HEK293 (cell line): ENCODE data around the gene SIN3A.
A peak's percentile ranks its signal among the peaks of the same experiment; 100 is the strongest.

Experiments
- HOXA7 ChIP-seq: sonication (generic); formaldehyde crosslinking; IDR thresholded peaks from 2 replicates; pipeline ENCODE4 v1.8.1; 2022; ENCODE audit warnings: missing genetic modification reagents, borderline replicate concordance
- SALL2 ChIP-seq: fragments of 450-650 bp; formaldehyde crosslinking; IDR thresholded peaks from 2 replicates; pipeline ENCODE4 v1.5.0; 2017; ENCODE audit warnings: missing biosample characterization, mild to moderate bottlenecking, missing genetic modification characterization, borderline replicate concordance
- TCF7L2 ChIP-seq: IDR thresholded peaks from 2 replicates; pipeline ENCODE4 v1.6.1; 2011; ENCODE audit warnings: low read depth, mild to moderate bottlenecking, inconsistent platforms, low read length, moderate library complexity, borderline replicate concordance
- ZBTB20 ChIP-seq: fragments of 450-650 bp; formaldehyde crosslinking; IDR thresholded peaks from 2 replicates; pipeline ENCODE4 v1.5.1; 2016; ENCODE audit warnings: missing biosample characterization, missing genetic modification characterization
- ZFHX2 ChIP-seq: fragments of 450-650 bp; formaldehyde crosslinking; conservative IDR thresholded peaks from 2 replicates; pipeline ENCODE4 v1.5.1; 2016; ENCODE audit warnings: missing biosample characterization, missing genetic modification characterization
- ZNF10 ChIP-seq: fragments of 450-650 bp; formaldehyde crosslinking; IDR thresholded peaks from 2 replicates; pipeline ENCODE4 v1.5.1; 2017; ENCODE audit warnings: missing biosample characterization, missing genetic modification characterization
- ZNF133 ChIP-seq: fragments of 450-650 bp; formaldehyde crosslinking; IDR thresholded peaks from 2 replicates; pipeline ENCODE4 v1.5.1; 2016; ENCODE audit warnings: missing biosample characterization, missing genetic modification characterization
- ZNF184 ChIP-seq: fragments of 450-650 bp; IDR thresholded peaks from 2 replicates; pipeline ENCODE4 v1.5.1; 2018; ENCODE audit warnings: missing biosample characterization, mild to moderate bottlenecking, missing genetic modification characterization
- ZNF19 ChIP-seq: fragments of 450-650 bp; formaldehyde crosslinking; IDR thresholded peaks from 2 replicates; pipeline ENCODE4; 2016; ENCODE audit warnings: missing biosample characterization, missing genetic modification characterization, low read depth
- ZNF214 ChIP-seq: fragments of 450-650 bp; formaldehyde crosslinking; IDR thresholded peaks from 2 replicates; pipeline ENCODE4 v1.5.1; 2017; ENCODE audit warnings: missing biosample characterization, mild to moderate bottlenecking, missing genetic modification characterization, borderline replicate concordance
- ZNF221 ChIP-seq: fragments of 450-650 bp; formaldehyde crosslinking; IDR thresholded peaks from 2 replicates; pipeline ENCODE4 v1.5.1; 2017; ENCODE audit warnings: missing biosample characterization, missing genetic modification characterization, borderline replicate concordance
- ZNF266 ChIP-seq: fragments of 450-650 bp; formaldehyde crosslinking; IDR thresholded peaks from 2 replicates; pipeline ENCODE4 v1.5.1; 2016; ENCODE audit warnings: missing biosample characterization, missing genetic modification characterization, low read depth
- ZNF302 ChIP-seq: fragments of 450-650 bp; formaldehyde crosslinking; IDR thresholded peaks from 2 replicates; pipeline ENCODE4 v1.5.1; 2016; ENCODE audit warnings: missing biosample characterization, missing genetic modification characterization, low read depth
- ZNF311 ChIP-seq: fragments of 450-650 bp; formaldehyde crosslinking; IDR thresholded peaks from 2 replicates; pipeline ENCODE4 v1.5.1; 2017; ENCODE audit warnings: missing biosample characterization, missing genetic modification characterization, borderline replicate concordance
- ZNF37A ChIP-seq: fragments of 450-650 bp; IDR thresholded peaks from 2 replicates; pipeline ENCODE4 v1.5.1; 2018; ENCODE audit warnings: missing biosample characterization, missing genetic modification characterization
- ZNF426 ChIP-seq: fragments of 450-650 bp; formaldehyde crosslinking; IDR thresholded peaks from 2 replicates; pipeline ENCODE4 v1.5.1; 2017; ENCODE audit warnings: missing biosample characterization, missing genetic modification characterization, mild to moderate bottlenecking, inconsistent platforms, moderate library complexity
- ZNF521 ChIP-seq: fragments of 450-650 bp; formaldehyde crosslinking; IDR thresholded peaks from 2 replicates; pipeline ENCODE4 v1.5.1; 2017; ENCODE audit warnings: missing biosample characterization, mild to moderate bottlenecking, missing genetic modification characterization
- ZNF585B ChIP-seq: fragments of 450-650 bp; formaldehyde crosslinking; IDR thresholded peaks from 2 replicates; pipeline ENCODE4 v1.5.1; 2016; ENCODE audit warnings: missing biosample characterization, missing genetic modification characterization
- ZNF621 ChIP-seq: fragments of 450-650 bp; formaldehyde crosslinking; IDR thresholded peaks from 2 replicates; pipeline ENCODE4 v1.5.1; 2017; ENCODE audit warnings: missing biosample characterization, missing genetic modification characterization
- ZNF701 ChIP-seq: fragments of 450-650 bp; formaldehyde crosslinking; IDR thresholded peaks from 2 replicates; pipeline ENCODE4 v1.5.1; 2016; ENCODE audit warnings: missing biosample characterization, missing genetic modification characterization
- ZNF792 ChIP-seq: fragments of 450-650 bp; formaldehyde crosslinking; IDR thresholded peaks from 2 replicates; pipeline ENCODE4 v1.5.1; 2016; ENCODE audit warnings: missing biosample characterization, missing genetic modification characterization
- ZSCAN16 ChIP-seq: fragments of 450-650 bp; formaldehyde crosslinking; IDR thresholded peaks from 2 replicates; pipeline ENCODE4 v1.5.1; 2016; ENCODE audit warnings: missing biosample characterization, missing genetic modification characterization
- TF ChIP-seq, protein P1 (sequence below): fragments of 450-650 bp; formaldehyde crosslinking; IDR thresholded peaks from 2 replicates; pipeline ENCODE4 v1.5.1; 2016; ENCODE audit warnings: missing biosample characterization, missing genetic modification characterization
- TF ChIP-seq, protein P2 (sequence below): fragments of 450-650 bp; formaldehyde crosslinking; IDR thresholded peaks from 2 replicates; pipeline ENCODE4 v1.5.1; 2016; ENCODE audit warnings: missing biosample characterization, missing genetic modification characterization
- TF ChIP-seq, protein P3 (sequence below): fragments of 450-650 bp; formaldehyde crosslinking; IDR thresholded peaks from 2 replicates; pipeline ENCODE4 v1.5.1; 2017; ENCODE audit warnings: missing biosample characterization, missing genetic modification characterization
- TF ChIP-seq, protein P4 (sequence below): fragments of 450-650 bp; formaldehyde crosslinking; IDR thresholded peaks from 2 replicates; pipeline ENCODE4 v1.5.1; 2016; ENCODE audit warnings: missing biosample characterization, missing genetic modification characterization
- TF ChIP-seq, protein P5 (sequence below): fragments of 450-650 bp; formaldehyde crosslinking; optimal IDR thresholded peaks from 2 replicates; pipeline ENCODE3; 2016; ENCODE audit warnings: missing biosample characterization, mild to moderate bottlenecking, missing genetic modification characterization
- TF ChIP-seq, protein P6 (sequence below): fragments of 450-650 bp; formaldehyde crosslinking; IDR thresholded peaks from 2 replicates; pipeline ENCODE4 v1.5.1; 2016; ENCODE audit warnings: missing biosample characterization, missing genetic modification characterization
- TF ChIP-seq, protein P7 (sequence below): fragments of 450-650 bp; formaldehyde crosslinking; IDR thresholded peaks from 2 replicates; pipeline ENCODE4 v1.5.1; 2016; ENCODE audit warnings: missing biosample characterization, missing genetic modification characterization

Gene SIN3A

DNA sequence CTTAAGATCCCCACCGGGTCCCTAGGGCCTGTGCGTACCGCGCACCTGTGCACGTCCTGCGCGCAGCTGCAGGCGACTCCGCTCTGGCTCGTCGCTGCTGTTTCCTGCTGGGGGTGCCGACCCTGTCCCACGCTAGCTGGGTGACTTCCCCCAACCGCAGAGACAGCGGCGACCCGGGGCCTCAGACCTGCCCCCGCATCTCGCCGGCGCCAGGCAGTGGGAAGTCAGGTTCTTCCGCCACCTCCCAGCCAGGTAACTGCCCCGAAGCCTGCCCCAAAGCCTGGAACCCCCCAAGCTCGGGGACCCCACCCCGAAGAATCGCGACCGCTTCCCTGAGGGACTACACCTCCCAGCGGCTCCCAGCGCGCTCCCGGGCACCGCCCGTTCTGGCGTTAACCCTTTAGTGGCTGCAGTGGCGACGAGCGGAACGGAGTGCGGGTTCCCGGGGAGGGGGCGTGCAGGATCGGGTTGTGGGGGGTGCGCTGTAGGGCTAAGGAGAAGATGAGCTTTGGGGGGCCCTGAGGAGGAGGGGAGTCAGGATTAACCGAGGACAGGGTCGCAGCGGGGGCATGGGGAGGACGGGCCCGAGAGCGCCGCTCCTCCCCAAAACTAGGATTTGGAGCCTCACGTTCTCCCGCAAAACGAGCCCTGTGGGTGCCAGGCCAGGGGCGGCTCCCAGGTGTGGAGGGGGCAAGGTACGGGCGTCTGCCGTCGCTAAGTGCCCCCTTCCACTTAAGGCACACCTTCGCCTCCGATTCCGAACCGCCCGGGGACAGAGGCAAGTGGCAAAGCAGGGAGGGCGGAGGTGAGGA is 104.1 kb downstream of the SIN3A start (continued):
- TF ChIP-seq ZNF214 (tag by site-specific recombination) (no peak), ZNF792 (tag by site-specific recombination) (no peak; the same call in 1 of the 2 replicates), ZNF701 (tag by site-specific recombination) (no peak), ZNF19 (tag by site-specific recombination) (no peak), SALL2 (tag by site-specific recombination) (no peak), ZBTB20 (tag by site-specific recombination) (peak; percentile 99), ZNF266 (0 out of 2 replicates have a peak, but pooled peaks have one; percentile 6), ZNF521 (tag by site-specific recombination) (no peak), ZNF311 (tag by site-specific recombination) (no peak), ZNF426 (tag by site-specific recombination) (no peak), ZNF221 (tag by site-specific recombination) (no peak), ZNF37A (tag by site-specific recombination) (no peak), ZNF621 (tag by site-specific recombination) (no peak), ZNF585B (no peak), ZFHX2 (peak; percentile 88), ZNF10 (0 out of 2 replicates have a peak, but pooled peaks have one; percentile 8), HOXA7 (CRISPR knock-in tag) (no peak), ZNF302 (tag by site-specific recombination) (no peak), TCF7L2 (no peak), ZNF184 (no peak), ZSCAN16 (tag by site-specific recombination) (no peak), ZNF133 (no peak)
- TF ChIP-seq, protein P1, sequence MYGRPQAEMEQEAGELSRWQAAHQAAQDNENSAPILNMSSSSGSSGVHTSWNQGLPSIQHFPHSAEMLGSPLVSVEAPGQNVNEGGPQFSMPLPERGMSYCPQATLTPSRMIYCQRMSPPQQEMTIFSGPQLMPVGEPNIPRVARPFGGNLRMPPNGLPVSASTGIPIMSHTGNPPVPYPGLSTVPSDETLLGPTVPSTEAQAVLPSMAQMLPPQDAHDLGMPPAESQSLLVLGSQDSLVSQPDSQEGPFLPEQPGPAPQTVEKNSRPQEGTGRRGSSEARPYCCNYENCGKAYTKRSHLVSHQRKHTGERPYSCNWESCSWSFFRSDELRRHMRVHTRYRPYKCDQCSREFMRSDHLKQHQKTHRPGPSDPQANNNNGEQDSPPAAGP (tag by site-specific recombination): peak; percentile 91
- TF ChIP-seq, protein P2, sequence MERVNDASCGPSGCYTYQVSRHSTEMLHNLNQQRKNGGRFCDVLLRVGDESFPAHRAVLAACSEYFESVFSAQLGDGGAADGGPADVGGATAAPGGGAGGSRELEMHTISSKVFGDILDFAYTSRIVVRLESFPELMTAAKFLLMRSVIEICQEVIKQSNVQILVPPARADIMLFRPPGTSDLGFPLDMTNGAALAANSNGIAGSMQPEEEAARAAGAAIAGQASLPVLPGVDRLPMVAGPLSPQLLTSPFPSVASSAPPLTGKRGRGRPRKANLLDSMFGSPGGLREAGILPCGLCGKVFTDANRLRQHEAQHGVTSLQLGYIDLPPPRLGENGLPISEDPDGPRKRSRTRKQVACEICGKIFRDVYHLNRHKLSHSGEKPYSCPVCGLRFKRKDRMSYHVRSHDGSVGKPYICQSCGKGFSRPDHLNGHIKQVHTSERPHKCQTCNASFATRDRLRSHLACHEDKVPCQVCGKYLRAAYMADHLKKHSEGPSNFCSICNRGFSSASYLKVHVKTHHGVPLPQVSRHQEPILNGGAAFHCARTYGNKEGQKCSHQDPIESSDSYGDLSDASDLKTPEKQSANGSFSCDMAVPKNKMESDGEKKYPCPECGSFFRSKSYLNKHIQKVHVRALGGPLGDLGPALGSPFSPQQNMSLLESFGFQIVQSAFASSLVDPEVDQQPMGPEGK: peak; percentile 99
- TF ChIP-seq, protein P3, sequence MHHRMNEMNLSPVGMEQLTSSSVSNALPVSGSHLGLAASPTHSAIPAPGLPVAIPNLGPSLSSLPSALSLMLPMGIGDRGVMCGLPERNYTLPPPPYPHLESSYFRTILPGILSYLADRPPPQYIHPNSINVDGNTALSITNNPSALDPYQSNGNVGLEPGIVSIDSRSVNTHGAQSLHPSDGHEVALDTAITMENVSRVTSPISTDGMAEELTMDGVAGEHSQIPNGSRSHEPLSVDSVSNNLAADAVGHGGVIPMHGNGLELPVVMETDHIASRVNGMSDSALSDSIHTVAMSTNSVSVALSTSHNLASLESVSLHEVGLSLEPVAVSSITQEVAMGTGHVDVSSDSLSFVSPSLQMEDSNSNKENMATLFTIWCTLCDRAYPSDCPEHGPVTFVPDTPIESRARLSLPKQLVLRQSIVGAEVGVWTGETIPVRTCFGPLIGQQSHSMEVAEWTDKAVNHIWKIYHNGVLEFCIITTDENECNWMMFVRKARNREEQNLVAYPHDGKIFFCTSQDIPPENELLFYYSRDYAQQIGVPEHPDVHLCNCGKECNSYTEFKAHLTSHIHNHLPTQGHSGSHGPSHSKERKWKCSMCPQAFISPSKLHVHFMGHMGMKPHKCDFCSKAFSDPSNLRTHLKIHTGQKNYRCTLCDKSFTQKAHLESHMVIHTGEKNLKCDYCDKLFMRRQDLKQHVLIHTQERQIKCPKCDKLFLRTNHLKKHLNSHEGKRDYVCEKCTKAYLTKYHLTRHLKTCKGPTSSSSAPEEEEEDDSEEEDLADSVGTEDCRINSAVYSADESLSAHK (tag by site-specific recombination): peak; percentile 71
- TF ChIP-seq, protein P4, sequence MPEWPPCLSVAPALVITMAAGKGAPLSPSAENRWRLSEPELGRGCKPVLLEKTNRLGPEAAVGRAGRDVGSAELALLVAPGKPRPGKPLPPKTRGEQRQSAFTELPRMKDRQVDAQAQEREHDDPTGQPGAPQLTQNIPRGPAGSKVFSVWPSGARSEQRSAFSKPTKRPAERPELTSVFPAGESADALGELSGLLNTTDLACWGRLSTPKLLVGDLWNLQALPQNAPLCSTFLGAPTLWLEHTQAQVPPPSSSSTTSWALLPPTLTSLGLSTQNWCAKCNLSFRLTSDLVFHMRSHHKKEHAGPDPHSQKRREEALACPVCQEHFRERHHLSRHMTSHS (tag by site-specific recombination): no peak
- TF ChIP-seq, protein P5, sequence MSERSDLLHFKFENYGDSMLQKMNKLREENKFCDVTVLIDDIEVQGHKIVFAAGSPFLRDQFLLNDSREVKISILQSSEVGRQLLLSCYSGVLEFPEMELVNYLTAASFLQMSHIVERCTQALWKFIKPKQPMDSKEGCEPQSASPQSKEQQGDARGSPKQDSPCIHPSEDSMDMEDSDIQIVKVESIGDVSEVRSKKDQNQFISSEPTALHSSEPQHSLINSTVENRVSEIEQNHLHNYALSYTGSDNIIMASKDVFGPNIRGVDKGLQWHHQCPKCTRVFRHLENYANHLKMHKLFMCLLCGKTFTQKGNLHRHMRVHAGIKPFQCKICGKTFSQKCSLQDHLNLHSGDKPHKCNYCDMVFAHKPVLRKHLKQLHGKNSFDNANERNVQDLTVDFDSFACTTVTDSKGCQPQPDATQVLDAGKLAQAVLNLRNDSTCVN: peak; percentile 99
- TF ChIP-seq, protein P6, sequence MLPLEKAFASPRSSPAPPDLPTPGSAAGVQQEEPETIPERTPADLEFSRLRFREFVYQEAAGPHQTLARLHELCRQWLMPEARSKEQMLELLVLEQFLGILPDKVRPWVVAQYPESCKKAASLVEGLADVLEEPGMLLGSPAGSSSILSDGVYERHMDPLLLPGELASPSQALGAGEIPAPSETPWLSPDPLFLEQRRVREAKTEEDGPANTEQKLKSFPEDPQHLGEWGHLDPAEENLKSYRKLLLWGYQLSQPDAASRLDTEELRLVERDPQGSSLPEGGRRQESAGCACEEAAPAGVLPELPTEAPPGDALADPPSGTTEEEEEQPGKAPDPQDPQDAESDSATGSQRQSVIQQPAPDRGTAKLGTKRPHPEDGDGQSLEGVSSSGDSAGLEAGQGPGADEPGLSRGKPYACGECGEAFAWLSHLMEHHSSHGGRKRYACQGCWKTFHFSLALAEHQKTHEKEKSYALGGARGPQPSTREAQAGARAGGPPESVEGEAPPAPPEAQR (tag by site-specific recombination): peak; percentile 58; the same call in 1 of the 2 replicates
- TF ChIP-seq, protein P7, sequence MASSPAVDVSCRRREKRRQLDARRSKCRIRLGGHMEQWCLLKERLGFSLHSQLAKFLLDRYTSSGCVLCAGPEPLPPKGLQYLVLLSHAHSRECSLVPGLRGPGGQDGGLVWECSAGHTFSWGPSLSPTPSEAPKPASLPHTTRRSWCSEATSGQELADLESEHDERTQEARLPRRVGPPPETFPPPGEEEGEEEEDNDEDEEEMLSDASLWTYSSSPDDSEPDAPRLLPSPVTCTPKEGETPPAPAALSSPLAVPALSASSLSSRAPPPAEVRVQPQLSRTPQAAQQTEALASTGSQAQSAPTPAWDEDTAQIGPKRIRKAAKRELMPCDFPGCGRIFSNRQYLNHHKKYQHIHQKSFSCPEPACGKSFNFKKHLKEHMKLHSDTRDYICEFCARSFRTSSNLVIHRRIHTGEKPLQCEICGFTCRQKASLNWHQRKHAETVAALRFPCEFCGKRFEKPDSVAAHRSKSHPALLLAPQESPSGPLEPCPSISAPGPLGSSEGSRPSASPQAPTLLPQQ (tag by site-specific recombination): peak; percentile 65; the same call in 1 of the 2 replicates
